ENCODE measurements around the gene ANKS1A.
A peak's percentile ranks its signal among the peaks of the same experiment; 100 is the strongest.
"Not testable (repeated sequence)": the region's sequence is repeated elsewhere in the genome, so short reads cannot be mapped to it uniquely, and the experiment has no call there.

ANKS1A gene

GRCh38 chr6:34888874-34889555 is at the start of gene ANKS1A:
Gene ANKS1A (plus strand): TSS chr6:34889255. CDS start chr6:34889403, 148 bp downstream.
- peak; percentile 90 for DNase-seq (ENCODE audit: low read depth)
- no peak for TF ChIP-seq CTCF (IDR thresholded peaks at IDR 0.05; ENCODE audit: insufficient read depth, low read depth, low read length, missing control alignments)
- H3K4me3 ChIP-seq (ENCODE audit: low read length), result peak within 1 kb of the TSS; percentile 100

DNA sequence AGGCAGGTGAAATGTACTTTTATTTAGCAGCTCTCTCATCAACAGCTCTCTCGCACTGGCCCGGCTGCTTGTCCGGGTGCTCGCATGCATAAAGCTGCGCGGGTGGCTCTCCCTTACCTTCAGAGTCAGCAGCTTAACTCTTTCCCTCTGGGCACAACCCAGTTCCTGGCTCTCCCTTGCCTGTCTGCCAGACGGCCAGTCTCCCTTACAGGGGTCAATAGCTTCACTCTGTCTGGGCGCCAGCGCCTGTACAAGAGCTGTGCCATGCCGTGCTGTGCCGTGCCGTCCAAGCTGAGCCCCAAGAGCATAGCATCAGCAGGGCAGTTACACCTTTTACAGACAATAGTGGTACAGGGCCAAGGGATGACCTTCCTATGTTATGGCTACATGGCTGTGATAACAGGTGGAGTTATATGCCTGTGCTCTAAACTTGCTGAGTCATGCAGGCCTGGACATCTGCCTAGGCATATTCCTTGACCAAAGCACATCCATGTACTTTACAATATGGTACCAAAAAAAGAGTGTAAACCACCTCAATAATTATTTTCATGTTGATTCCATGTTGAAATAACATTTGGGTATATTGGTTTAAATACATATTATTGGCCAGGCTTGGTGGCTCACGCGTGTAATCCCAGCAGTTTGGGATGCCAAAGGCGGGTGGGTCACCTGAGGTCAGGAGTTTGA is 49.2 kb upstream of the ANKS1A start:
- DNase-seq (ENCODE audit: low read depth), result no peak
- H3K4me3 ChIP-seq (ENCODE audit: low read length), result no peak overlapping the region
- no peak for TF ChIP-seq CTCF (IDR thresholded peaks at IDR 0.05; ENCODE audit: insufficient read depth, low read depth, low read length, missing control alignments)

DNA sequence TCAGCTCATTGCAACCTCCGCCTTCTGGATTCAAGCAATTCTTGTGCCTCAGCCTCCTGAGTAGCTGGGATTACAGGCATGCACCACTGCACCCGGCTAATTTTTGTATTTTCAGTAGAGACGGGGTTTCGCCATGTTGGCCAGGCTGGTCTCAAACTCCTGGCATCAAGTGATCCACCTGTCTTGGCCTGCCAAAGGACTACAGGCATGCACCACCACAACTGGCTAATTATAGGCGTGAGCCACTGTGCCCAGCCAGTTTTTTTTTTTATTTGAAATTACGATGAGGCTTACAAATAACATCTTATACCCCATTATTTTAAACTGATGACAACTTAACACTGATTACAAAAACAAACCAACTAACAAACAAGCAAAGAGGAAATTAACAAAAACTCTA is 40.0 kb upstream of the ANKS1A start:
- H3K4me3 ChIP-seq (ENCODE audit: low read length); DNase-seq (ENCODE audit: low read depth): not testable (repeated sequence)

- no peak overlapping the region for H3K4me3 ChIP-seq (ENCODE audit: low read length)
- TF ChIP-seq CTCF (IDR thresholded peaks at IDR 0.05; ENCODE audit: insufficient read depth, low read depth, low read length, missing control alignments), result no peak
- DNase-seq (ENCODE audit: low read depth), result no peak
Measured at GRCh38 chr6:34851361-34851760, 37.7 kb upstream of the ANKS1A start.

GRCh38 chr6:34852406-34853085 is 36.5 kb upstream of the ANKS1A start:
- no peak for TF ChIP-seq CTCF (IDR thresholded peaks at IDR 0.05; ENCODE audit: insufficient read depth, low read depth, low read length, missing control alignments)
- DNase-seq (ENCODE audit: low read depth), result no peak
- H3K4me3 ChIP-seq (ENCODE audit: low read length), result no peak overlapping the region

- DNase-seq (ENCODE audit: low read depth), result no peak
- peak; percentile 34 for TF ChIP-seq CTCF (IDR thresholded peaks at IDR 0.05; ENCODE audit: insufficient read depth, low read depth, low read length, missing control alignments)
- no peak overlapping the region for H3K4me3 ChIP-seq (ENCODE audit: low read length)
Measured at GRCh38 chr6:34855463-34855862, 33.6 kb upstream of the ANKS1A start.

GRCh38 chr6:34858681-34859080 is 30.4 kb upstream of the ANKS1A start:
- no peak for TF ChIP-seq CTCF (IDR thresholded peaks at IDR 0.05; ENCODE audit: insufficient read depth, low read depth, low read length, missing control alignments)
- DNase-seq (ENCODE audit: low read depth), result no peak
- no peak overlapping the region for H3K4me3 ChIP-seq (ENCODE audit: low read length)
